A549 (cell line): ENCODE measurements around the gene HHLA2. TPM values are rescaled to one million over a fixed set of nuclear protein-coding genes. Genes with fewer than 3 reads are reported as not detected.
A peak's percentile ranks its signal among the peaks of the same experiment; 100 is the strongest.
"Not testable (repeated sequence)": the region's sequence is repeated elsewhere in the genome, so short reads cannot be mapped to it uniquely, and the experiment has no call there.

Experiments used
- ATAC-seq, 2 experiments: fragments of 200-7000 bp in 1 of 2; fragments of >200 bp in 1 of 2; cut with Nextera tagmentation in 1 of 2; cut with Tn5 transposase in 1 of 2; 3 replicates each; pipeline versions ENCODE4 v1.8.0 to v1.9.1; 2018 to 2020; ENCODE audit warnings: mild to moderate bottlenecking in 1 of 2, moderate library complexity in 1 of 2
- CTCF ChIA-PET: fragments of 300-600 bp; sonication (Branson Sonifier 250); formaldehyde crosslinking; extraction: SDS; loops from one replicate; lab custom pipeline; 2021; ENCODE audit warnings: antibody characterized with exemption, inconsistent platforms; lab: Yijun Ruan, JAX
- POLR2A ChIA-PET: fragments of 350-600 bp; formaldehyde crosslinking; extraction: SDS; loops from one replicate; lab custom pipeline; 2021; ENCODE audit warnings: antibody characterized with exemption, inconsistent platforms; lab: Yijun Ruan, JAX
- DNase-seq, 2 experiments: peaks; one replicate each; pipeline versions ENCODE4 v3.0.0 to v3.0.0-alpha.2; 2011 to 2016; ENCODE audit warnings: low read depth in 1 of 2, low spot score in 1 of 2
- FAIRE-seq: peaks from 2 replicates; lab custom pipeline; 2011; peaks lifted over from hg19 to GRCh38; lab: Jason Lieb, UNC
- H3K27ac ChIP-seq, 2 experiments: fragments of >200 bp; sonication (Bioruptor Twin); formaldehyde crosslinking; 3 replicates each; pipeline ENCODE4 v1.5.1; 2016 to 2017
- H3K4me1 ChIP-seq: fragments of >200 bp; sonication (Bioruptor Twin); formaldehyde crosslinking; 3 replicates; pipeline ENCODE4 v1.6.1; 2016
- H3K4me2 ChIP-seq: fragments of >200 bp; sonication (Bioruptor Twin); formaldehyde crosslinking; 3 replicates; pipeline ENCODE4 v1.6.1; 2016
- H3K4me3 ChIP-seq: fragments of >200 bp; sonication (Bioruptor Twin); formaldehyde crosslinking; 3 replicates; pipeline ENCODE4 v1.5.1; 2016
- H3K9me3 ChIP-seq: fragments of >200 bp; sonication (Bioruptor Twin); formaldehyde crosslinking; 3 replicates; pipeline ENCODE4 v1.6.1; 2016
- BHLHE40 ChIP-seq: IDR thresholded peaks from 2 replicates; pipeline ENCODE4 v1.6.1; 2012; ENCODE audit warnings: low read depth, low read length, inconsistent platforms
- CBX2 ChIP-seq: fragments of 200-600 bp; sonication (generic); IDR thresholded peaks from 2 replicates; pipeline ENCODE4 v1.6.1; 2016; ENCODE audit warnings: low read depth, mild to moderate bottlenecking, borderline replicate concordance
- CEBPB ChIP-seq, 2 experiments: fragments of >200 bp in 1 of 2; sonication (Bioruptor Twin) in 1 of 2; formaldehyde crosslinking in 1 of 2; IDR thresholded peaks; 2 replicates each; pipeline ENCODE4 v1.6.1; 2012 to 2016
- CHD2 ChIP-seq: fragments of 150-350 bp; IDR thresholded peaks from 2 replicates; pipeline ENCODE4 v1.6.1; 2014; ENCODE audit warnings: low read length; ENCODE audit not compliant: partially characterized antibody
- CHD4 ChIP-seq: fragments of 200-600 bp; sonication (generic); IDR thresholded peaks from 2 replicates; pipeline ENCODE4 v1.6.1; 2016; ENCODE audit warnings: antibody characterized with exemption, mild to moderate bottlenecking, borderline replicate concordance
- CTCF ChIP-seq: fragments of >200 bp; sonication (Bioruptor Twin); formaldehyde crosslinking; IDR thresholded peaks from 3 replicates; pipeline ENCODE4 v1.5.1; 2016
- EHF ChIP-seq: fragments of 250-450 bp; sonication (Bioruptor Pico); IDR thresholded peaks from 2 replicates; pipeline ENCODE4 v1.5.0; 2020; ENCODE audit warnings: mild to moderate bottlenecking
- ELK1 ChIP-seq: fragments of 150-350 bp; IDR thresholded peaks from 2 replicates; pipeline ENCODE4 v1.6.1; 2014; ENCODE audit warnings: low read depth, mild to moderate bottlenecking, low read length
- FOSB ChIP-seq: fragments of 250-450 bp; sonication (Bioruptor Pico); IDR thresholded peaks from 2 replicates; pipeline ENCODE4 v1.5.0; 2020; ENCODE audit warnings: mild to moderate bottlenecking, moderate library complexity
- FOXS1 ChIP-seq: fragments of 250-450 bp; sonication (Bioruptor Pico); IDR thresholded peaks from 2 replicates; pipeline ENCODE4 v1.5.0; 2020; ENCODE audit warnings: mild to moderate bottlenecking, moderate library complexity
- HES2 ChIP-seq: fragments of >200 bp; sonication (Bioruptor Twin); formaldehyde crosslinking; IDR thresholded peaks from 2 replicates; pipeline ENCODE4 v1.6.1; 2016
- HEYL ChIP-seq: fragments of 250-450 bp; sonication (Bioruptor Pico); IDR thresholded peaks from 2 replicates; pipeline ENCODE4 v1.8.0; 2021; ENCODE audit warnings: mild to moderate bottlenecking, moderate library complexity
- HMGXB4 ChIP-seq: fragments of 250-450 bp; sonication (Bioruptor Pico); IDR thresholded peaks from 2 replicates; pipeline ENCODE4 v1.5.0; 2021; ENCODE audit warnings: mild to moderate bottlenecking, moderate library complexity, borderline replicate concordance
- HOXB5 ChIP-seq: fragments of 250-450 bp; sonication (Bioruptor Pico); IDR thresholded peaks from 2 replicates; pipeline ENCODE4 v1.5.0; 2020; ENCODE audit warnings: mild to moderate bottlenecking, moderate library complexity
- KDM1A ChIP-seq: fragments of 200-600 bp; sonication (generic); IDR thresholded peaks from 2 replicates; pipeline ENCODE4 v1.6.1; 2016; ENCODE audit warnings: low read depth, mild to moderate bottlenecking
- KDM5A ChIP-seq: fragments of 200-600 bp; sonication (generic); IDR thresholded peaks from 2 replicates; pipeline ENCODE4 v1.6.1; 2016; ENCODE audit warnings: antibody characterized with exemption, mild to moderate bottlenecking
- RCOR1 ChIP-seq: fragments of 150-350 bp; IDR thresholded peaks from 2 replicates; pipeline ENCODE4 v1.6.1; 2014; ENCODE audit warnings: antibody characterized with exemption, low read length, low read depth
- RFX5 ChIP-seq: fragments of 450-650 bp; IDR thresholded peaks from 2 replicates; pipeline ENCODE4 v1.7.1; 2014; ENCODE audit warnings: antibody characterized with exemption, mild to moderate bottlenecking, moderate library complexity
- SREBF2 ChIP-seq: fragments of 450-650 bp; IDR thresholded peaks from 2 replicates; pipeline ENCODE4 v1.6.1; 2014; ENCODE audit warnings: mild to moderate bottlenecking, moderate library complexity
- USF2 ChIP-seq: fragments of 450-650 bp; IDR thresholded peaks from 2 replicates; pipeline ENCODE4 v1.6.1; 2014; ENCODE audit warnings: antibody characterized with exemption
- ZC3H11A ChIP-seq: fragments of 450-650 bp; IDR thresholded peaks from 2 replicates; pipeline ENCODE4 v1.6.1; 2014; ENCODE audit warnings: antibody characterized with exemption, mild to moderate bottlenecking
- WGBS: methylation state at CpG from one replicate; pipeline ENCODE4 v1.1.6; 2017; ENCODE audit errors: missing lambda C conversion rate; 5-methylcytosine and 5-hydroxymethylcytosine counted together
- polyA plus RNA-seq, 4 experiments: library from polyadenylated mRNA; depleted of rRNA in 3 of 4; stranded (reverse); fragments of >200 nt; fragmentation: RNase III in 1 of 4; extraction: RNeasy Plus Mini Kit Qiagen cat#74134 plus additional on column Dnase treatment in 1 of 4; gene quantifications; 2 replicates in 3 of 4; 3 replicates in 1 of 4; pipeline ENCODE4 v1.2.3, GENCODE V29; 2011 to 2017

The HHLA2 gene
- polyA plus RNA-seq, 2 of the 4 experiments (the other 2 are of a cell fraction), result 0.08 to 0.48 TPM

- H3K27ac ChIP-seq, result no peak overlapping the region
- DNase-seq, result no peak
- FAIRE-seq, result no peak
- no peak overlapping the region for H3K4me3 ChIP-seq
- ATAC-seq, result no peak
- H3K4me2 ChIP-seq, result no peak overlapping the region
- WGBS, result 66% methylated on average over 1 of the region's 1 CpG
- ChIA-PET CTCF (no interaction called here), POLR2A (no interaction called here)
- no peaks in the 10 kb centered on the region for H3K9me3 ChIP-seq
- H3K4me1 ChIP-seq, result no peaks in the 10 kb centered on the region
- TF ChIP-seq HMGXB4 (CRISPR knock-in tag), result no peak
- TF ChIP-seq RCOR1, result no peak
- TF ChIP-seq KDM1A, result no peak
- no peak for TF ChIP-seq BHLHE40
- TF ChIP-seq ZC3H11A, result no peak
- no peak for TF ChIP-seq CHD2
- no peak for TF ChIP-seq HEYL (CRISPR knock-in tag)
- no peak for TF ChIP-seq CEBPB (IDR thresholded peaks at IDR 0.05)
- no peak for TF ChIP-seq FOSB (CRISPR knock-in tag)
Observed at GRCh38 chr3:108251844-108252243, 44.5 kb upstream of the HHLA2 start.

GRCh38 chr3:108255131-108255530 is 41.2 kb upstream of the HHLA2 start:
- DNase-seq (no peak), FAIRE-seq (no peak), ATAC-seq (no peak)
- ChIA-PET CTCF (no interaction called here), POLR2A (no interaction called here)
- H3K27ac ChIP-seq, result no peak overlapping the region
- no peaks in the 10 kb centered on the region for H3K4me1 ChIP-seq
- no peak overlapping the region for H3K4me3 ChIP-seq
- H3K4me2 ChIP-seq, result no peak overlapping the region
- no peaks in the 10 kb centered on the region for H3K9me3 ChIP-seq
- TF ChIP-seq ELK1 (no peak), RCOR1 (no peak), BHLHE40 (no peak), KDM1A (no peak), FOXS1 (CRISPR knock-in tag) (no peak), HOXB5 (CRISPR knock-in tag) (no peak), CTCF (no peak), RFX5 (no peak), EHF (CRISPR knock-in tag) (no peak), CBX2 (no peak), USF2 (no peak), SREBF2 (no peak), KDM5A (no peak), CHD4 (no peak), HES2 (no peak)

- H3K4me3 ChIP-seq, H3K27ac ChIP-seq, CTCF ChIA-PET, H3K4me2 ChIP-seq, DNase-seq, H3K4me1 ChIP-seq, H3K9me3 ChIP-seq, POLR2A ChIA-PET, ATAC-seq: not testable (repeated sequence)
- FAIRE-seq, result peak; percentile 46
- 59% methylated on average over 5 of the region's 5 CpGs for whole genome bisulfite sequencing
Observed at GRCh38 chr3:108264534-108265298, 31.6 kb upstream of the HHLA2 start.

- H3K9me3 ChIP-seq, ATAC-seq, H3K4me3 ChIP-seq, POLR2A ChIA-PET, H3K4me2 ChIP-seq, DNase-seq, FAIRE-seq, H3K4me1 ChIP-seq, H3K27ac ChIP-seq, CTCF ChIA-PET: not testable (repeated sequence)
- 58% methylated on average over 3 of the region's 3 CpGs for WGBS
Observed at GRCh38 chr3:108268235-108268634, 28.1 kb upstream of the HHLA2 start.
